Caco-2 (cell line): Measurements from ENCODE around the gene LARP1. TPM values are rescaled to one million over a fixed set of nuclear protein-coding genes. Genes with fewer than 3 reads are reported as not detected.

Source experiments
- BruUV-seq: library from RNA; stranded (reverse); fragments of 400-500 nt; replicated peaks from 2 replicates; lab custom pipeline; 2021; lab: Mats Ljungman, UMichigan
- CTCF ChIA-PET: fragments of 300-600 bp; sonication (Branson Sonifier 250); formaldehyde crosslinking; loops from one replicate; lab custom pipeline; 2022; ENCODE audit warnings: antibody characterized with exemption; lab: Charles Lee
- POLR2A ChIA-PET: fragments of 300-600 bp; sonication (Branson Sonifier 250); formaldehyde crosslinking; loops from one replicate; lab custom pipeline; 2022; ENCODE audit warnings: antibody characterized with exemption; lab: Charles Lee
- DNase-seq, 2 experiments: peaks; one replicate each; pipeline versions ENCODE4 v3.0.0 to v3.0.0-alpha.2; 2020 to 2022
- H3K27me3 ChIP-seq: replicated peaks from 2 replicates; pipeline ENCODE4 v1.6.0; 2011; ENCODE audit warnings: low read length; ENCODE audit not compliant: control insufficient read depth, insufficient read depth
- H3K36me3 ChIP-seq: 2 replicates; pipeline ENCODE4 v1.5.1; 2011; ENCODE audit warnings: low read length; ENCODE audit not compliant: control insufficient read depth, insufficient read depth
- H3K4me1 ChIP-seq: fragments of 250-450 bp; sonication (Bioruptor Pico); 2 replicates; pipeline ENCODE4 v1.5.1; 2020; ENCODE audit warnings: mild to moderate bottlenecking
- H3K4me3 ChIP-seq: 2 replicates; pipeline ENCODE4 v1.5.1; 2011; ENCODE audit warnings: low read depth, mild to moderate bottlenecking, control low read depth, low read length
- H3K9me3 ChIP-seq: fragments of 250-450 bp; sonication (Bioruptor Pico); 2 replicates; pipeline ENCODE4 v1.5.1; 2020; ENCODE audit warnings: mild to moderate bottlenecking, moderate library complexity
- H3K27ac Mint-ChIP-seq: one replicate; pipeline ENCODE4 v1.8.0; 2022; ENCODE audit warnings: mixed read lengths; ENCODE audit not compliant: unreplicated experiment
- H3K27me3 Mint-ChIP-seq: one replicate; pipeline ENCODE4 v1.8.0; 2022; ENCODE audit warnings: mixed read lengths; ENCODE audit not compliant: insufficient read depth, unreplicated experiment
- H3K36me3 Mint-ChIP-seq: one replicate; pipeline ENCODE4 v1.8.0; 2022; ENCODE audit warnings: mild to moderate bottlenecking, mixed read lengths; ENCODE audit not compliant: insufficient read depth, unreplicated experiment
- H3K4me1 Mint-ChIP-seq: one replicate; pipeline ENCODE4 v1.8.0; 2022; ENCODE audit warnings: low read depth, mixed read lengths; ENCODE audit not compliant: unreplicated experiment
- H3K4me3 Mint-ChIP-seq: one replicate; pipeline ENCODE4 v1.8.0; 2022; ENCODE audit warnings: mild to moderate bottlenecking, moderate library complexity, mixed read lengths; ENCODE audit not compliant: unreplicated experiment
- H3K9me3 Mint-ChIP-seq: one replicate; pipeline ENCODE4 v1.8.0; 2022; ENCODE audit warnings: mixed read lengths; ENCODE audit not compliant: unreplicated experiment
- intact Hi-C: fragments of 100-400 bp; cut with micrococcal nuclease; formaldehyde crosslinking; loops from one replicate; pipeline ENCODE4 v1.10.0; 2022; ENCODE audit not compliant: unreplicated experiment
- microRNA-seq: library from miRNA; unstranded; fragments of <30 nt; microRNA quantifications from one replicate; pipeline ENCODE4 v1.2.0, GENCODE V29; 2022
- total RNA-seq: library from RNA; stranded (reverse); gene quantifications from 2 replicates; pipeline ENCODE4 v1.2.3, GENCODE V29; 2022
- TF ChIP-seq, protein P1 (sequence below), 2 experiments: fragments of 200-600 bp in 1 of 2; IDR thresholded peaks; 1 replicate in 1 of 2; 2 replicates in 1 of 2; pipeline versions ENCODE4 v1.5.1 to v1.8.0; 2011 to 2022; ENCODE audit warnings: antibody characterized with exemption in 1 of 2, control low read depth in 1 of 2, inconsistent platforms in 1 of 2, low read depth in 1 of 2, low read length in 1 of 2, mild to moderate bottlenecking in 1 of 2, moderate library complexity in 1 of 2; ENCODE audit not compliant: insufficient read depth in 1 of 2, severe bottlenecking in 1 of 2, unreplicated experiment in 1 of 2

The LARP1 gene
- total RNA-seq, 1 experiment from 2014 or later, result 372 TPM

GRCh38 chr5:154865466-154866184 is 110.4 kb downstream of the LARP1 start:
- no TSS peak for BruUV-seq
- no peak overlapping the region for H3K4me3 ChIP-seq
- H3K9me3 ChIP-seq, result no peaks in the 10 kb centered on the region
- no peak overlapping the region for H3K27ac Mint-ChIP-seq
- H3K4me1 ChIP-seq, result no peaks in the 10 kb centered on the region; the same call in 1 of the 2 replicates
- no peak for DNase-seq
- no peak overlapping the region for H3K4me3 Mint-ChIP-seq
- CTCF ChIA-PET, result no interaction called here
- TF ChIP-seq, protein P1, sequence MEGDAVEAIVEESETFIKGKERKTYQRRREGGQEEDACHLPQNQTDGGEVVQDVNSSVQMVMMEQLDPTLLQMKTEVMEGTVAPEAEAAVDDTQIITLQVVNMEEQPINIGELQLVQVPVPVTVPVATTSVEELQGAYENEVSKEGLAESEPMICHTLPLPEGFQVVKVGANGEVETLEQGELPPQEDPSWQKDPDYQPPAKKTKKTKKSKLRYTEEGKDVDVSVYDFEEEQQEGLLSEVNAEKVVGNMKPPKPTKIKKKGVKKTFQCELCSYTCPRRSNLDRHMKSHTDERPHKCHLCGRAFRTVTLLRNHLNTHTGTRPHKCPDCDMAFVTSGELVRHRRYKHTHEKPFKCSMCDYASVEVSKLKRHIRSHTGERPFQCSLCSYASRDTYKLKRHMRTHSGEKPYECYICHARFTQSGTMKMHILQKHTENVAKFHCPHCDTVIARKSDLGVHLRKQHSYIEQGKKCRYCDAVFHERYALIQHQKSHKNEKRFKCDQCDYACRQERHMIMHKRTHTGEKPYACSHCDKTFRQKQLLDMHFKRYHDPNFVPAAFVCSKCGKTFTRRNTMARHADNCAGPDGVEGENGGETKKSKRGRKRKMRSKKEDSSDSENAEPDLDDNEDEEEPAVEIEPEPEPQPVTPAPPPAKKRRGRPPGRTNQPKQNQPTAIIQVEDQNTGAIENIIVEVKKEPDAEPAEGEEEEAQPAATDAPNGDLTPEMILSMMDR (IDR thresholded peaks at IDR 0.05; ENCODE audit: insufficient read depth in 1 of 2, low read depth in 1 of 2, low read length in 1 of 2, severe bottlenecking in 1 of 2, unreplicated experiment in 1 of 2), result no peak
- no peaks in the 10 kb centered on the region for H3K4me1 Mint-ChIP-seq
- no peaks in the 10 kb centered on the region for H3K27me3 ChIP-seq
- POLR2A ChIA-PET, result no interaction called here
- H3K36me3 Mint-ChIP-seq, result peaks cover 54% of the 10 kb centered on the region
- no peaks in the 10 kb centered on the region for H3K9me3 Mint-ChIP-seq
- H3K27me3 Mint-ChIP-seq, result no peaks in the 10 kb centered on the region
- intact Hi-C loops, result no loop called here
- H3K36me3 ChIP-seq, result peaks cover 3% of the 10 kb centered on the region; the same call in 1 of the 2 replicates

GRCh38 chr5:154866841-154867240 is 111.7 kb downstream of the LARP1 start:
- H3K36me3 ChIP-seq, result peaks cover 3% of the 10 kb centered on the region; the same call in 1 of the 2 replicates
- Mint-ChIP-seq H3K4me3 (no peak overlapping the region), H3K36me3 (peaks cover 66% of the 10 kb centered on the region), H3K9me3 (no peaks in the 10 kb centered on the region), H3K27ac (no peak overlapping the region), H3K4me1 (no peaks in the 10 kb centered on the region), H3K27me3 (no peaks in the 10 kb centered on the region)
- no TSS peak for BruUV-seq
- no peak for DNase-seq
- CTCF ChIA-PET, result no interaction called here
- intact Hi-C loops, result no loop called here
- TF ChIP-seq, protein P1 (IDR thresholded peaks at IDR 0.05; ENCODE audit: insufficient read depth in 1 of 2, low read depth in 1 of 2, low read length in 1 of 2, severe bottlenecking in 1 of 2, unreplicated experiment in 1 of 2), result no peak
- no peaks in the 10 kb centered on the region for H3K4me1 ChIP-seq
- H3K9me3 ChIP-seq, result no peaks in the 10 kb centered on the region
- H3K27me3 ChIP-seq, result no peaks in the 10 kb centered on the region
- no peak overlapping the region for H3K4me3 ChIP-seq
- POLR2A ChIA-PET, result no interaction called here

Small RNA genes lying within 50 kb of the gene (microRNA-seq; reads per million reads assigned to microRNA genes)
- gene MIR378H, result not detected

Other genes starting within 250 kb of the LARP1 start
- 0.95 and 1.6 TPM in 2 replicates for gene FAXDC2, start 95.2 kb downstream of the LARP1 start, total RNA-seq
- 38.1 and 41.2 TPM in 2 replicates for gene CNOT8, start 103.2 kb downstream of the LARP1 start, total RNA-seq
- gene GEMIN5, start 182.8 kb downstream of the LARP1 start, total RNA-seq, result 20.7 and 22.7 TPM in 2 replicates
- gene MRPL22, start 185.7 kb downstream of the LARP1 start, total RNA-seq, result 84.8 and 87.8 TPM in 2 replicates